GM12878 (cell line): ENCODE measurements around the gene ASCC1.

Experiments used
- CBFB ChIP-seq: IDR thresholded peaks from 2 replicates; pipeline ENCODE4 v1.6.1; 2016; ENCODE audit warnings: antibody characterized with exemption, low read depth
- EGR1 ChIP-seq, 2 experiments: IDR thresholded peaks; 1 replicate in 1 of 2; 2 replicates in 1 of 2; pipeline ENCODE4 v1.6.1; 2011 to 2012; ENCODE audit warnings: low read depth in 2 of 2, low read length in 2 of 2, borderline replicate concordance in 1 of 2, mild to moderate bottlenecking in 1 of 2, moderate library complexity in 1 of 2
- HDAC6 ChIP-seq: fragments of 200-600 bp; sonication (generic); IDR thresholded peaks from one replicate; pipeline ENCODE4 v1.8.0; 2017; ENCODE audit warnings: antibody characterized with exemption; ENCODE audit not compliant: unreplicated experiment
- JUND ChIP-seq: IDR thresholded peaks from 2 replicates; pipeline ENCODE4 v1.6.1; 2012; ENCODE audit warnings: low read depth, mild to moderate bottlenecking, low read length, improper control_type of control experiment, moderate library complexity
- POLR2A ChIP-seq: IDR thresholded peaks from 2 replicates; pipeline ENCODE4 v1.6.1; 2011; ENCODE audit warnings: low read depth, mild to moderate bottlenecking, low read length
- SMARCA5 ChIP-seq: fragments of 450-650 bp; IDR thresholded peaks from 2 replicates; pipeline ENCODE4 v1.6.1; 2017; ENCODE audit warnings: mild to moderate bottlenecking
- TF ChIP-seq, protein P1 (sequence below), 3 experiments: IDR thresholded peaks in 2 of 3; conservative IDR thresholded peaks in 1 of 3; 2 replicates each; pipeline ENCODE4 v1.5.1; 2011; ENCODE audit warnings: low read depth in 3 of 3, low read length in 3 of 3, mild to moderate bottlenecking in 3 of 3, control low read depth in 2 of 3, moderate library complexity in 2 of 3, inconsistent platforms in 1 of 3, mixed read lengths in 1 of 3; ENCODE audit not compliant: control insufficient read depth in 2 of 3, insufficient read depth in 1 of 3; ENCODE audit errors: extremely low read depth in 1 of 3
- TF ChIP-seq, protein P2 (sequence below): IDR thresholded peaks from 2 replicates; pipeline ENCODE4 v1.6.1; 2012; ENCODE audit warnings: low read depth, low read length, improper control_type of control experiment

DNA sequence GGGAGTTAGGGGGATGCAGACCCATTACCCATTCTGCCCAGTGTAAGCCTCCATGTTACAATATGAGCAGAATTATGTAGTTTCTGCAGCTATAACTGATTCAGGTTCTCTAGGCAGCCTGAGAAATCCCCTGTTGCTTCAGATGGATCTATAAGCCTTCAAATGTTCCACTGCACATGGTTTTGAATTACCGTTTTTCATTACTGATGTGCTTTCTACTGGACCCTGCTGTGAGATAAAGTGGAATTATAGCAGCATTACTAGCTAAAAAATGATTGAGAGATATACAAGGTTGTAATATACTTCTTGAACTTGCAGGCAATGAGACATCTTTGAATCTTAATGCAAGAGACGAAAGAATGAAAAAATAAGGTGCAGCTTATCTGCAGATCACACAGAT lies 38.6 kb downstream of the ASCC1 start:
- no peak for TF ChIP-seq EGR1 (IDR thresholded peaks at IDR 0.05; ENCODE audit: borderline replicate concordance in 1 of 2, low read depth in 2 of 2, low read length in 2 of 2)
- no peak for TF ChIP-seq SMARCA5
- TF ChIP-seq, protein P1, sequence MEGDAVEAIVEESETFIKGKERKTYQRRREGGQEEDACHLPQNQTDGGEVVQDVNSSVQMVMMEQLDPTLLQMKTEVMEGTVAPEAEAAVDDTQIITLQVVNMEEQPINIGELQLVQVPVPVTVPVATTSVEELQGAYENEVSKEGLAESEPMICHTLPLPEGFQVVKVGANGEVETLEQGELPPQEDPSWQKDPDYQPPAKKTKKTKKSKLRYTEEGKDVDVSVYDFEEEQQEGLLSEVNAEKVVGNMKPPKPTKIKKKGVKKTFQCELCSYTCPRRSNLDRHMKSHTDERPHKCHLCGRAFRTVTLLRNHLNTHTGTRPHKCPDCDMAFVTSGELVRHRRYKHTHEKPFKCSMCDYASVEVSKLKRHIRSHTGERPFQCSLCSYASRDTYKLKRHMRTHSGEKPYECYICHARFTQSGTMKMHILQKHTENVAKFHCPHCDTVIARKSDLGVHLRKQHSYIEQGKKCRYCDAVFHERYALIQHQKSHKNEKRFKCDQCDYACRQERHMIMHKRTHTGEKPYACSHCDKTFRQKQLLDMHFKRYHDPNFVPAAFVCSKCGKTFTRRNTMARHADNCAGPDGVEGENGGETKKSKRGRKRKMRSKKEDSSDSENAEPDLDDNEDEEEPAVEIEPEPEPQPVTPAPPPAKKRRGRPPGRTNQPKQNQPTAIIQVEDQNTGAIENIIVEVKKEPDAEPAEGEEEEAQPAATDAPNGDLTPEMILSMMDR (IDR thresholded peaks at IDR 0.05 in 2 of 3, conservative IDR thresholded peaks at IDR 0.05 in 1 of 3; ENCODE audit: control insufficient read depth in 2 of 3, extremely low read depth in 1 of 3, insufficient read depth in 1 of 3, low read depth in 3 of 3, low read length in 3 of 3): no peak
- no peak for TF ChIP-seq CBFB
- no peak for TF ChIP-seq POLR2A
- no peak for TF ChIP-seq JUND
- no peak for TF ChIP-seq HDAC6
- TF ChIP-seq, protein P2, sequence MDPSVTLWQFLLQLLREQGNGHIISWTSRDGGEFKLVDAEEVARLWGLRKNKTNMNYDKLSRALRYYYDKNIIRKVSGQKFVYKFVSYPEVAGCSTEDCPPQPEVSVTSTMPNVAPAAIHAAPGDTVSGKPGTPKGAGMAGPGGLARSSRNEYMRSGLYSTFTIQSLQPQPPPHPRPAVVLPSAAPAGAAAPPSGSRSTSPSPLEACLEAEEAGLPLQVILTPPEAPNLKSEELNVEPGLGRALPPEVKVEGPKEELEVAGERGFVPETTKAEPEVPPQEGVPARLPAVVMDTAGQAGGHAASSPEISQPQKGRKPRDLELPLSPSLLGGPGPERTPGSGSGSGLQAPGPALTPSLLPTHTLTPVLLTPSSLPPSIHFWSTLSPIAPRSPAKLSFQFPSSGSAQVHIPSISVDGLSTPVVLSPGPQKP: no peak
